HG03039 (cell line): ENCODE measurements around the gene PTPN7.
"Not testable (repeated sequence)": the region's sequence is repeated elsewhere in the genome, so short reads cannot be mapped to it uniquely, and the experiment has no call there.

Experiments
- ATAC-seq: cut with Tn5 transposase; IDR thresholded peaks from one replicate; pipeline ENCODE4 v1.9.1; 2021; ENCODE audit warnings: mild to moderate bottlenecking, moderate library complexity; ENCODE audit not compliant: unreplicated experiment

PTPN7 gene

DNA sequence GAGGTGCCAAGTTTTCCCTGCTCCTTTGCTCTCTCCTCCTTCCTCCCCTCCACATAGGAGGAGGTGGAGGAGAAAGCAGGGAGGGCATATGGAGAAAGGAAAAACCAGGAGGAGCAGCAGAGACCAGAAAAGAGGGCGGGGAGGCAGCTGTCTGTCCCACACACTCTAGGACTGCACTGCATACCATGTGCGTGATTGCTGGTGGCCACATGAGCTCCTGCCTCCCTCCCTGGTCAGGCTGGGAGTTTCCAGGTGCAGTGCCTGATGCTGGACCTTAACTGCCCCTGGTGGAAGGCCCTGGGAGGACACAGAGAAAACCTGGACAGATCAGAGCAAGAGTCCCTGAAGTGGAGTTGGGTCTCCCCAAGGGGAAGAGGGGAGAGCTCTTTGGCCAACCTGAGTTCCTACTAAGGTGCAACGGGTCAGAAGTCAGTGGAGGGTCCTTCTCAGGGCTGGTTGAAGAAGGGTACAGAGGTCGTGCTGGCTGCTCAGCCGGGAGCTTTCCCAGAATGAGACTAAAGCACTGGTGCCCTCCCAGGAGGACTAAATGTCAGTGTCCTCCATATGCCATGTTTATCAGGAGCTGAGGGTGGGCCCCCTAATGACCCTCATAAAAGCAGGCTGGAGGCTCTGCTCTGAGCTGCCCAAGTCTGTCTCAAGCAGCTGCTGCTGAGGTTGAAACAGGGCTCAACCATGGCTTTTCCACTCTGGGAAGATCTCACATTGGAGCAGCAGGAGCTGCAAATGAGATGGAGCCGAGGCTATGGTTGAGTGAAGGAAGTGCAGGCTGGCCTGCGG lies 29.7 kb upstream of the PTPN7 start:
- ATAC-seq, result no peak

DNA sequence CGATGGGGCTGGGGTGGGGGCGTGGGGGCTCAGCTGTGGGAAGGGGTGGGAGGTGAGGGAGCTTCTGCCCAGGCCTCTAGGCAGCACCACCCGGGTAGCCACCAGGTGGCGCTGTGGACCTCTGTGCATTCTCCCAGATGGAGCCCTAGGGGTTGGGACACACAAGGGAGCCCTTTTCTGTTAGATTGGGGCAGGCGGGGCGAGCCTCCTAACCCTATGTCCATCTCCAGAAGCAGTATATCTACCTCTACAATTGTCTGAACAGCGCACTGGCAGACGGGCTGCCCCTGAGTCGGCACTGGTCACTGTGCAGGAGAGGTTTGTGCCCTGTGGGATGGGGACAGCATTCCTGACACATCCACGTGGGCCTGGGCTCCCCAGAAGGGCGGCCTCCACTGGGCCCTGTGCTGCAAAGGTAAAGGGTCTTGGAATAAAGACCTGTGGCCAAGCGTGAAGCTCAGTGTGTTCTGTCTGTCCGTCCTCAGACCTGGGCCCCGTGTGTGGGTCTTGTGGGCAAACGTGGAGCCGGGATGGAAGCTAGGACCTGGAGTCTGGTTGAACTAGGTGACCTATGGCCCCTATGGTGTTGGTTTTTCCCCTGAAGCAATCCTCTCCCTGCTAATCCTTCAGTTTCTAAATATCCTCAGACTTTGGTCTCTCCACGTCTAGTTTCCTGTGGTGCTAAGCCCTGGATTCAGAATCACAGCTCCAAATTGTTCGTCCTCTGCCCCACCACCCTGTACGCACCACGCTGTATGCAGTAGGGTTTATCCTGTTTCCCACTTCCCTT lies 28.8 kb upstream of the PTPN7 start:
- ATAC-seq, result no peak

DNA sequence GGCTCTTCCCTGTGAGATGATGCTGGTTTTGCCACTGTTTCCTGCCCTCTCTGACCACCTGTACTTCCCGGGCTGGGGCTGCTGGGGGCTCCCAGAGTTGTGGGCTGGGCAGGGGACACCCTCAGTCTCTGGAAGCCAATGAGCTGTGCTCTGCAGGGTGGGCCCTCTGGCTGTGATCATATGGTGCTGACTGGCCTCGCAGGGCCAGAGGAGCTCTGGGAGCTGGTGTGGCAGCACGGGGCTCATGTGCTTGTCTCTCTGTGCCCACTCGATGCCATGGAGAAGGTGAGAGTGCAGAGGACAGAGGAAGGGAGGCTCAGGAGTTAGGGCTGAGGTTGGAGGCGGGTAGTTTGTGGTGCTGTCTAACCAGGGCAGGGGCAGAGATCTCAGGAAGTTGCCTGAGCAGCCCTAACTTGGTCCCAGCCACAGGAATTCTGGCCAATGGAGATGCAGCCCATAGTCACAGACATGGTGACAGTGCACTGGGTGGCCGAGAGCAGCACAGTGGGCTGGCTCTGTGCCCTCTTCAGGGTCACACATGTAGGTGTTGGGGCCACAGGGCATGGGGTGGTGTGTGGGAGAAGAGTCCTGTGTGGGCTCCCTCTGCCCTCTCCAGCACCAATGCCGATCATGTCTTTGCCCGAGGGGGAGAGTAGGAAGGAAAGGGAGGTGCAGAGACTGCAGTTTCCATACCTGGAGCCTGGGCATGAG lies 27.4 kb upstream of the PTPN7 start:
- no peak for ATAC-seq

DNA sequence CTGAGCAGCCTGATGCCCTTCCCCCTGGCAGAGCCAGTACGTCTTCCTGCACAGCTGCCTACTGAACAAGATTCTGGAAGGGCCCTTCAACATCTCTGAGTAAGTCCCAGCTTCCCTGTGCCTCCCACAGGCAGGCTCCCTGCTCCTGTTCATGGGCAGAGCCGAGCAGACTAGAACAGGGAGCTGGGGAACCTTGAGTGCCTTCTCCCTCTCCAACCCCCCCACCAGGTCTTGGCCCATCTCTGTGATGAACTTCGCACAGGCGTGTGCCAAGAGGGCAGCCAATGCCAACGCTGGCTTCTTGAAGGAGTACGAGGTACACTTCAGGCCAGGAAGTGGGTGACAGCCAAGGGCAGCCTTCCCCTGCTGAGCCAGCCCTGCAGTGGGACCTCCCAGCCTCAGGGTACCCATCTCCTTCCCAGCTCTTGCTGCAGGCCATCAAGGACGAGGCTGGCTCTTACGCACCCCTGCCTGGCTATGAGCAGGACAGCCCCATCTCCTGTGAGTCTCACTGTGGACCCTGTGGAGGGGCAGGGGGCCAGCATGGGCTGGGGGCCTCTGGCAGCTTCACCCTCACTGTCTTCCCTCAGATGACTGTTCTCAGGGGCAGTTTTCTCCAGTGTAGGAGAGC lies 26.8 kb upstream of the PTPN7 start:
- no peak for ATAC-seq

DNA sequence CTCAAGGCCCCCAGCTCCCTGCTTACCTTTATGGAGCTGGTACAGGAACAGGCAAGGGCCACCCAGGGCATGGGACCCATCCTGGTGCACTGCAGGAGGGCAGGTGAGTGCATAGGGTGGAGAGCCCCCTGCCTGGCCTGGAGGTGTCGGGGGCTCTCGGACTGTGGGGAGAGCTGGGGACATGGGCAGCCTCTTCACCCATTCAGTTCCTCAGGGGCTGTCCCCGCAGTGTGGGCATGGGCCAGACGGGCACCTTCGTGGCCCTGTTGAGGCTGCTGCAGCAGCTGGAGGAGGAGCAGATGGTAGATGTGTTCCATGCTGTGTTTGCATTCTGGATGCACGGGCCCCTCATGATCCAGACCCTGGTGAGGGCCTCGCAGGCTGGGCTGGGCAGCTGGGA lies 25.9 kb upstream of the PTPN7 start:
- no peak for ATAC-seq

DNA sequence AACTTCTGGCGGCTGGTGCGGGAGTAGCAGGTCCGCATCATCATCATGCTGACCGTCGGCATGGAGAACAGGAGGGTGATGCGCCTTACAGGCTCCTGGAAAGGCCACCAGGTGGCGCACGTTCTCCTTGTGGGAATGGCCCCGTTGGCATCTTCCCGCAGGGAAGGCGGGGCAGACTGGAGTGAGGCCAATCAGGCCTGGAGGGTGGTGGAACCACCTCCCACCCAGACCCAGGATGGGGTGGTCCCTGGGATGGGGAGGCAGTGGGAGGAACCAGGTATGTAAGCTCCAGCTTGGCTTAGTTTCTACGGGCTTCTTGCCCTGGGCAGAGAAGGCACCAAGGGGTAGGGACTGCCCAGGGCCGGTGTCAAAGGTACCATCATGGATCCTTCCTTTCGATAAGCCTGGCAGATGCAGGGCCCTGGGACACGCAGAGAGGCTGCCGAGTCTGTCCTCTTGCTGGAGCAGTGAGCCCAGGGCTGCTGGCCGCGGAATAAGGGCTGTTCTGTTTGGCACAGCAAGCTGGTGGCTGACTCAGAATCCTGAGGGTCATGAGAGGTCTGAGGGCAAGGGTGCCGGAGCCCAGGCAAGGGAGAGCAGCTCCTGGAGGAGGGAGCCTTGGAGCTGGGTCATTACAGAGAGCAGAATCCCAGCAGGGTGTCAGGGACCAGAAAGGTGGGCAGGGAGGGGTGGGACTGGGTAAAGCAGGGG lies 24.5 kb upstream of the PTPN7 start:
- no peak for ATAC-seq

DNA sequence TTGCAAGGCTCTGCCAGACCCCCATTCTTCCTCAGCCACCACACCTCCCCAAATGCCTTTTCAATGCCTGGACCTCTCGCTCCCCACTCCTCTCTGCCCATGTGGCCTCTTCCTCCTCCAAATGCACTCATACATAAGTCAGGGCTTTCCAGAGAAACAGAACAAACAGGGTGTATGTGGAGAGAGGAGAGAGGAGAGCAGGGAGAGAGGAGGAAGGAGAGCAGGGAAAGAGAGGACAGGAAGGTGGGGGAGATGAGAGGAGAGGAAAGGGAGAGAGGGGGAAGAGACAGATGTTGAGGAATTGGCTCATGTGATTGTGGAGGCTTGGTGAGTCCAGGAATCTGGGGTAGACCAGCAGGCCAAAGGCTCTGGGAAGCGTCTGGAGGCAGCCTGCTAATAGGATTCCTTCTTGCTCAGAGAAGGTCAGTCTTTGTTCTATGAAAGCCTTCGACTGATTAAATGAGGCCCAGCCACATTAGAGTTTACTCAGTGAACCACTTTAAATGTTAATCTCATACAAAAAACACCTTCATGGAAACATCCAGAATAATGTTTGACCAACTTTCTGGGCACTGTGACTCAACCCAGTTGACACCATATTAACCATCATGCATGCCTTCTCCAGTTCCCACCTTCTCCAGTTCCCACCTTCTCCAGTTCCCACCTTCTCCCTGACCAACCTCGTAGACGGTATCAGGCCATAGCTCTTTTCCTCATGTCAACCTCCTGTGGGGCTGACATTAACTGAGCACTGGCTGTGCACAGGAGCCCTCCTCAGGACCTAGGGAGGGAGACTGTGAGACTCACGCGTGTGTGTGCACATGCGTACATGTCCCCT lies 21.9 kb upstream of the PTPN7 start:
- no peak for ATAC-seq

DNA sequence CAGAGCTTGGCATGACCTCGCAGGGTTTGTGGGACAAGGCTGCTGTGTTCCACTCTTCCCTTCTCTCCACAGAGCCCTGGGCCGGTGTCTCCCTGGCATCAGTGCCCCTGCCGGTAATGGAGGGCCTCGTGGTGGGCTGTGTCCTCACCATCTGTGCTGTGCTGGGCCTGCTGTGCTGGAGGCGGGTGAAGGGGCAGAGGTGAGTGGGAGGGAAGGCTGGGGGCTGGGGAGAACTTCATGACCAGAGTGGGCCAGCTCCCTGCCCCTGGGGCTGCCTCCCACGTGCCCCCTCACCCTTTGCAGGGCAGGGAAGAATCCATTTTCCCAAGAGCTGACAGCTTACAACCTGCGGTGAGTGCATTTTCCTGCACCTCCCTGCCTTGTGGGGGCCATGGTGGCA lies 21.2 kb upstream of the PTPN7 start:
- no peak for ATAC-seq

DNA sequence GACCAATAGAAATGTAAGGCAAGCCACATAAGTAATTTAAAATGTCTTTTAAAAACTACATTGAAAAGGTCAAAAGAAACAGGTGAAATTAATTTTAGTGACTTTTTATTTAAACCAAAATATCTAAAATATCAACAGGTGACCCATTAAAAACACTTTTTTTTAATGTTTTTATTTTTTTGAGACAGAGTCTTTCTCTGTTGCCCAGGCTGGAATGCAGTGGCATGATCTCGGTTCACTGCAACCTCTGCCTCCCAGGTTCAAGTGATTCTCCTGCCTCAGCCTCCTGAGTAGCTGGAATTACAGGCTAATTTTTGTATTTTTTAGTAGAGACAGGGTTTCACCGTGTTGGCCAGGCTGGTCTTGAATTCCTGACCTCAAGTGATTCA lies 20.3 kb upstream of the PTPN7 start:
- not testable (repeated sequence) for ATAC-seq

DNA sequence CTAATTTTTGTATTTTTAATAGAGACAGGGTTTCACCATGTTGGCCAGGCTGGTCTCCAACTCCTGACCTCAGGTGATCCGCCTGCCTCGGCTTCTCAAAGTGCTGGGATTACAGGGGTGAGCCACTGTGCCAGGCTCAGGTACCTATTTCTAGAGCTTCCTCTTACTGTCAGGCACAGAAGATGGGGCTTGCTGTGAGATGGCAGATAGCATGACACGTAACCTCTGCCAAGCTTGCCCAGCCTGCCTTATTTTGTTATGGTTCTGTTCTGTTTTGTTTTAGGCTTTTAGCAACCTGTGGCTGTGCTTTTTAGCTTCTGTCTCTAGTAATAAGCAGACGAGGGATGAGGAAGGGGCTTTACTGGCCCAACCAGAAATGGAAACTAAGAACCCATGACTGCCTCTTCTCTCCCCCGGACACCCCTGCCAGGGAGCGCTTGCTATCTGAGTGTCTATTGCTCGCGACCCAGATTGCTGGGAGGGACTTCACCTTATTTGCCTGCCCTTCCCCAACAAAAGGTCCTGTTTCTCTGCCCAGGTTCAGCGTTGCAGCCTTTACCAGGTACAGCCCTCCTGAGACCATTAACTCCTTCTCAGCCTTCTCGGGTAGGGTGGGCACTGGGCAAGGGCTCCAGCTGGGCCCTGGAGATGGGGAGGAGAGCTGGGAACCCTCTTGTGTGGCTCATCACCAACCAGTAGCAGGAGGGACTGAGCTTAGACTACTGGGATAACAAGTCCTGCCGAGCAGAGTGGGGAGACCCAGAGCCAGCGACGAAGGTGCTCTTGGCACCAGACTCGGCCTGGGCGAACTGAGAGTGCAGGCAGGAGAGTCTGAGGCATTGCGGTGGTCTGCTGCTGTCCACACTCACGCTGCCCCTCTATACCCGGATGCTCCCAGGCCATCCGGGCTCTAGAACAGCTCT lies 19.7 kb upstream of the PTPN7 start:
- no peak for ATAC-seq

DNA sequence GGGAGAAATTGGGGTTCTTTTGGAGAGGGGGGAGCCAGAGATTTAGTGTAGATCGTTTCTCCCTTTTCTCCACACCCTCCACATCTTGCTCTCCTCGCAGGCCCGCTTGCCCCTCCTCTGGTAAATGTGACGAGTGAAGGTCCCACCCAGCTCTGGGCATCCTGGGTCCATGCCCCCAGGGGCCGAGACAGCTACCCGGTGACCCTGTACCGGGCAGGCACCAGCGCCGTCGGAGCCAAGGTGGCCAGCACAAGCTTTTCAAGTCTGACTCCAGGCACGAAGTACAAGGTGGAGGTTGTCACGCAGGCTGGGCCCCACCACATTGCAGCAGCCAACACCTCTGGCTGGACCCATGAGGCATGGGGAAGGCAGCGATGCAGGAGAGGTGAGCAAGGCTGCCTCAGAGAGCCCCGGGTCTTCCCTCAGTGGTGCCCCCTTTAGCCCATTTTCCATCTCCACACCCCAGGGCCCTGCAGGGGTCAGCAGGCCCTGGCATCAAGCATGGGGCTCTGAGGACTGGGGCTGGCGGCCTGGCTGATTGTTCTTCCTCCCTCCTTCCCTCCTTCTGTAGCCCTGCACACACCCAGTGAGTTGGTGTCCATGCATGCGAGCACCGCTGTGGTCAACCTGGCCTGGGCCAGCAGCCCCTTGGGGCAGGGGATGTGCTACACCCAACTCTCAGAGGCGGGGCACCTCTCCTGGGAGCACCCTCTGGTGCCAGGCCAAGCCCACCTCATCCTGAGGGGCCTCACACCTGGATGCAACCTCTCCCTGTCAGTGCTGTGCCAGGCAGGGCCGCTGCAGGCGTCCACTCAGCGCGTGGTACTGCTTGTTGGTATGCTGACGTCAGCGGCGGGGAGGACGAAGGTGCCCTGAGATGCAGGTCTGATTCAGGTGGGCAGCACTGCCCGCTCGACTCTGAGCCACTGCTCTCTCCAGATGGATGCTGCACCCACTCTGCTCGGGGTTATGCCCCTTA lies 16.8 kb upstream of the PTPN7 start:
- ATAC-seq, result no peak

DNA sequence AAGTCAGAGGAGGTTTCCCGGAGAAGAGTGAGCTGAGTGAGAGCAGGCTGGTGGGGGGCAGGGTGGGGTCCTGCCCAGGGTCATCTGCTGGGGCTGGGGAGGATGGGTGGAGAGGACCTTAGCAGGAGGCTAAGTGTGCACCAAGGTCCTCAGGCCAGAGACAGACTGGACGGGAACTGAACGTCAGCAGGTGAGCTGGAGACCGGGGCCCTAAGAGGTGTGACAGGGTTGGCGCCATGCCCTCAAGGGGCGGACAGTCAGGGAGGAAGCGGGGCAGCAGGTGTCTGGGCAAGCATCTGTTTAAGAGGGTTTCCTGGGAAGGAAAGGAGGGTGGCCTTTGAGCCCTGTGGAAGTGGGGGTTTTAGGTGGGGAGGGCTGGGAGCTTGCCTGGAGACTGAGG lies 13.6 kb upstream of the PTPN7 start:
- ATAC-seq, result no peak

DNA sequence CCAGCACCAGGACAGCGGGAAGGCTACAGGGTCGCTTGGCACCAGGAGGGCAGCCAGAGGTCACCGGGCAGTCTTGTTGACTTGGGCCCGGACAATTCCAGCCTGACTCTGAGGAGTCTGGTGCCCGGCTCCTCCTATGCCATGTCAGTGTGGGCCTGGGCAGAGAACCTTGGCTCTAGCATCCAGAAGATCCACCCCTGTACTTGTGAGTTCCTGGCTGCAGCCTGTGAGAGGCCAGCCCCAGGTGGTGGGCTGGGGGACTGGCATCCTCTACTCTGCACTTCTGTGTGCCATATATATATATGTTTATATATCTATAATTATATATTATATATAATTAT lies 11.6 kb upstream of the PTPN7 start:
- ATAC-seq, result no peak

DNA sequence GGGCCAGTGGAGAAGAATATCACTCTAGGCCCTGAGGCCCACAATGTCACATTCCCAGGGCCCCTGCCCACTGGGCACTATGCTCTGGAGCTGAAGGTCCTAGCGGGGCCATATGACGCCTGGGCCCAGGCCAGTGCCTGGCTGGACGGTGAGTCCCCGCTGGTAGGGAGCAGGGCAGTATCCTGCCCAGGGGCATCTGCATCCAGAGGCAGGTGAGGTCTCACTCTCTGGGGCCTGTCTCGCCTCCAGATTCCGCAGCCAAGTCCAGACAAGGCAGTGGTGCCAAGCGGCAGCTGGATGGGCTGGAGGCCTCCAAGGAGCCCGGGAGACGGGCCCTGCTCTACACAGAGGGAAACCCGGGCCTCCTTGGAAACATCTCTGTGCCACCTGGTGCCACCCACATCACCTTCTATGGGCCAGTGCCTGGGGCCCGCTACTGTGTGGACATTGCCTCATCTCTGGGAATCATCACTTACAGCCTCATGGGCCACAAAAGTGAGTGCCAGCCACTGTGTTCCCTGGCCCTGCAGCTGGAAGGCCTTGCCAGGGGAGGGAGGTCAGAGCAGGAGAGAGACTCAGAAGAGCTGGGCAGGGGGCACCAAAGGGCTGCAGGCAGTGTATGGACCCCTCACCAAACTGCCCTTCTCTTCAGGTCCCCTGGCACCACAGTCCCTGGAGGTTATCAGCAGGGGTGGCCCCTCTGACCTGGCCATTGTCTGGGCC lies 11.1 kb upstream of the PTPN7 start:
- ATAC-seq, result no peak

DNA sequence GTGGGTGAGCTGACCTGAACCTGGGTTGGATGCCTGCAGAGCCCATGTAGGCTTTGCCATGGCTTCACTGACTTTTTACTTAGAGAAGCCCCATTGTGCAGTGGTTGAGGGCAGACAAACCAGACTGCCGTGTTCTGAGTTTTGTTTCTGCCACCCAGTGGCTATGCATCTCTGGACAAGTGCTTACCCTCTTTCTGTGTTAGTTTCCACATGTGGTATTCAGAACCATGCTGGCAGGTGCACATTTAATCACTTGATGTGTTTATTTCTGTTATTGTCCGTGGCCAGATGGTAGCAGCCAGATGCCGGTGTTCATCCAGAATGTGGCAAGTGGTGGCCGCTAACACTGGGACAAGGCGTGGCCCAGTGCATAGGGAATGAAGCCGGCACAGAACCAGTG lies 10.3 kb upstream of the PTPN7 start:
- ATAC-seq, result no peak

DNA sequence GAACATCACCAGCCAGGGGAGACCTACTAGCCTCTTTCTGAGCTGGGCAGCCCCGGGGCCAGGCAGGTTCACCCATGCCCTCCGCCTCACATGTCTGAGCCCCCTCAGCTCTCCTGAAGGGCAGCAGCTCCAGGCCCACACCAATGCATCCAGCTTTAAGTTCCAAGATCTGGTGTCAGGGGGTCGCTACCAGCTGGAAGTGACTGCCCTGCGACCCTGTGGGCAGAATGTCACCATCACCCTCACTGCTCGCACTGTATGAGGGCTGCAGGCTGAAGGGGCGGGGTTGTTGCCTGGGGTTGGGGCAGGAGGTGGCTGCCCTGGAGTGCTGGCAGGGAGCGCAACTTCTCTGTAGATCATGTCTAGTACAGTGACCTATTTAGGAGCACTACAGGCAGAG lies 8.5 kb upstream of the PTPN7 start:
- no peak for ATAC-seq
